Hepatocyte (in vitro differentiated cells): Measurements from ENCODE around the gene EXOC4. TPM values are rescaled to one million over a fixed set of nuclear protein-coding genes. Genes with fewer than 3 reads are reported as not detected.

ENCODE experiments used
- DNase-seq: peaks from one replicate; pipeline ENCODE4 v3.0.0-alpha.2; 2016; ENCODE audit warnings: low spot score
- H2AFZ ChIP-seq: fragments of 200-600 bp; sonication (generic); 2 replicates; pipeline ENCODE4 v1.6.0; 2016; ENCODE audit warnings: antibody characterized with exemption, mild to moderate bottlenecking
- H3K27ac ChIP-seq: fragments of 200-600 bp; sonication (generic); 2 replicates; pipeline ENCODE4 v1.5.1; 2016; ENCODE audit warnings: mild to moderate bottlenecking
- H3K27me3 ChIP-seq: fragments of 200-600 bp; sonication (generic); 2 replicates; pipeline ENCODE4 v1.6.1; 2016
- H3K36me3 ChIP-seq: fragments of 200-600 bp; sonication (generic); replicated peaks from 2 replicates; pipeline ENCODE4 v1.5.1; 2016; ENCODE audit warnings: low read depth; ENCODE audit not compliant: insufficient read depth
- H3K4me1 ChIP-seq: fragments of 200-600 bp; sonication (generic); 2 replicates; pipeline ENCODE4 v1.5.1; 2016; ENCODE audit warnings: mild to moderate bottlenecking, moderate library complexity; ENCODE audit not compliant: insufficient read depth
- H3K4me2 ChIP-seq: fragments of 200-600 bp; sonication (generic); 2 replicates; pipeline ENCODE4 v1.6.0; 2016
- H3K4me3 ChIP-seq: fragments of 200-600 bp; sonication (generic); 2 replicates; pipeline ENCODE4 v1.5.1; 2016; ENCODE audit warnings: mild to moderate bottlenecking
- H3K79me2 ChIP-seq: fragments of 200-600 bp; sonication (generic); 2 replicates; pipeline ENCODE4 v1.6.0; 2017; ENCODE audit warnings: mild to moderate bottlenecking
- H3K9me2 ChIP-seq: fragments of 200-600 bp; sonication (generic); replicated peaks from 2 replicates; pipeline ENCODE4 v1.6.0; 2017; ENCODE audit warnings: mild to moderate bottlenecking; ENCODE audit not compliant: insufficient read depth
- H3K9me3 ChIP-seq: fragments of 200-600 bp; sonication (generic); 2 replicates; pipeline ENCODE4 v1.5.1; 2016; ENCODE audit warnings: low read depth, mild to moderate bottlenecking
- H4K20me1 ChIP-seq: fragments of 200-600 bp; sonication (generic); 2 replicates; pipeline ENCODE4 v1.6.0; 2016; ENCODE audit warnings: mild to moderate bottlenecking; ENCODE audit not compliant: insufficient read depth, poor library complexity, severe bottlenecking
- EZH2 ChIP-seq: fragments of 200-600 bp; sonication (generic); IDR thresholded peaks from 2 replicates; pipeline ENCODE4 v1.6.1; 2016; ENCODE audit warnings: antibody characterized with exemption, mild to moderate bottlenecking, borderline replicate concordance
- EZH2phosphoT487 ChIP-seq: fragments of 200-600 bp; sonication (generic); IDR thresholded peaks from one replicate; pipeline ENCODE4 v1.6.1; 2018; ENCODE audit warnings: antibody characterized with exemption, mild to moderate bottlenecking, low read depth, moderate library complexity; ENCODE audit not compliant: unreplicated experiment, severe bottlenecking
- WGBS: methylation state at CpG from one replicate; pipeline ENCODE4 v1.1.6; 2016; ENCODE audit warnings: low lambda C conversion rate; ENCODE audit errors: missing lambda C conversion rate; 5-methylcytosine and 5-hydroxymethylcytosine counted together
- polyA plus RNA-seq: library from polyadenylated mRNA; unstranded; fragments of >200 nt; fragmentation: Nextera tagmentation; extraction: Ambion mirVana; gene quantifications from 2 replicates; pipeline ENCODE4 v1.2.1, GENCODE V29; 2016
- total RNA-seq: library from RNA; depleted of rRNA; stranded (reverse); fragments of >200 nt; gene quantifications from 2 replicates; pipeline ENCODE4 v1.2.3, GENCODE V29; 2014
- TF ChIP-seq, protein P1 (sequence below): fragments of 200-600 bp; sonication (generic); IDR thresholded peaks from 2 replicates; pipeline ENCODE4 v1.5.1; 2016; ENCODE audit warnings: antibody characterized with exemption, mild to moderate bottlenecking; ENCODE audit not compliant: poor library complexity

The EXOC4 gene
- total and polyA plus RNA-seq, 2 experiments from 2014 or later, result 34.8 to 56.1 TPM

DNA sequence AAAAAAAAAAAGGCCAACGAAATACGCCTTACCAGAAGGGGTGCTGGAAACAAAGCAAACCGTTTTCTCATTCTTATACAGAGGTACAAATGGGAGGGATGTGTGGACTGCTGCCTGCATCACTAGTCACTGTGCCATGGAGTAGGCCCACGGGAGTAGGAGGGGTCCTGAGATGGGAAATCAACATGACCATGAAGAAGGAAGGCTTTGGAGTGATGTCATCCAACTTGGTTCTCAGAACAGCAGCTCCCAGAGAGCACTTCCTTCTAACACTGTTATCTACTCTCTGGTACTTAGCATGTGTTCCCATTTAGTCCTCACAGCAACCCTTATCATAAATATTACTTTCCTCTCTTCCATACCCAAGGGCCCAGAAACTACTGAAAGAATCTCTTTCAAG lies 814.3 kb downstream of the EXOC4 start:
- H3K36me3 ChIP-seq, result no peaks in the 10 kb centered on the region

DNA sequence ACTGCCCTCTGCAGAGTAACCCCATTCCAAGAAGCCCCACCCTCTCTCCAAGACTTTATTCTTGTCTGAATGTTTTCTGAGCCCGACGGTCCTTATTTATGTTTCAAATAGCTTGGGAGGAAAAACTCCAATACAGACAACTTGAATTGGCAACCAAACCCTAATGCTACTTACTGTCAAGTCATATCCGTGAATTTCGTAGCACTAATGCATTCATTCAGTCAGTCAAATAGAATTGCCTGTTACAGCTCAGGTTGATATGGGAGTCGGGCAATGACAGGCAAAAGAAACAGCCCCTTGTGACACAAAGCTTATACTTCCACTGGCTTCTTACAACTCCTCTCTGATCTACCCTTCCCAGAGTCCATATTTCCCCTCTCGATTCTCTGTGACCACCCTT lies 815.8 kb downstream of the EXOC4 start:
- no peaks in the 10 kb centered on the region for H3K9me3 ChIP-seq
- no peaks in the 10 kb centered on the region for H4K20me1 ChIP-seq
- H2AFZ ChIP-seq, result no peak overlapping the region
- H3K27me3 ChIP-seq, result no peaks in the 10 kb centered on the region
- H3K79me2 ChIP-seq, result no peaks in the 10 kb centered on the region
- no peaks in the 10 kb centered on the region for H3K4me1 ChIP-seq
- no peak for DNase-seq
- TF ChIP-seq EZH2phosphoT487 (no peak), EZH2 (no peak)
- TF ChIP-seq, protein P1, sequence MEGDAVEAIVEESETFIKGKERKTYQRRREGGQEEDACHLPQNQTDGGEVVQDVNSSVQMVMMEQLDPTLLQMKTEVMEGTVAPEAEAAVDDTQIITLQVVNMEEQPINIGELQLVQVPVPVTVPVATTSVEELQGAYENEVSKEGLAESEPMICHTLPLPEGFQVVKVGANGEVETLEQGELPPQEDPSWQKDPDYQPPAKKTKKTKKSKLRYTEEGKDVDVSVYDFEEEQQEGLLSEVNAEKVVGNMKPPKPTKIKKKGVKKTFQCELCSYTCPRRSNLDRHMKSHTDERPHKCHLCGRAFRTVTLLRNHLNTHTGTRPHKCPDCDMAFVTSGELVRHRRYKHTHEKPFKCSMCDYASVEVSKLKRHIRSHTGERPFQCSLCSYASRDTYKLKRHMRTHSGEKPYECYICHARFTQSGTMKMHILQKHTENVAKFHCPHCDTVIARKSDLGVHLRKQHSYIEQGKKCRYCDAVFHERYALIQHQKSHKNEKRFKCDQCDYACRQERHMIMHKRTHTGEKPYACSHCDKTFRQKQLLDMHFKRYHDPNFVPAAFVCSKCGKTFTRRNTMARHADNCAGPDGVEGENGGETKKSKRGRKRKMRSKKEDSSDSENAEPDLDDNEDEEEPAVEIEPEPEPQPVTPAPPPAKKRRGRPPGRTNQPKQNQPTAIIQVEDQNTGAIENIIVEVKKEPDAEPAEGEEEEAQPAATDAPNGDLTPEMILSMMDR, result no peak
- WGBS, result 94% methylated on average over 6 of the region's 6 CpGs
- no peak overlapping the region for H3K4me3 ChIP-seq
- H3K4me2 ChIP-seq, result no peak overlapping the region
- no peaks in the 10 kb centered on the region for H3K9me2 ChIP-seq
- no peak overlapping the region for H3K27ac ChIP-seq
- no peaks in the 10 kb centered on the region for H3K36me3 ChIP-seq

More for the DNA sequence above, 814.3 kb downstream of the EXOC4 start:
- no peaks in the 10 kb centered on the region for H3K9me3 ChIP-seq
- whole genome bisulfite sequencing, result 46% methylated on average over 4 of the region's 4 CpGs
- no peaks in the 10 kb centered on the region for H3K79me2 ChIP-seq
- no peaks in the 10 kb centered on the region for H3K9me2 ChIP-seq
- H4K20me1 ChIP-seq, result no peaks in the 10 kb centered on the region
- no peaks in the 10 kb centered on the region for H3K4me1 ChIP-seq
- no peak for DNase-seq
- no peak overlapping the region for H3K27ac ChIP-seq
- TF ChIP-seq EZH2phosphoT487 (no peak), EZH2 (no peak)
- TF ChIP-seq, protein P1, result no peak
- no peaks in the 10 kb centered on the region for H3K27me3 ChIP-seq
- no peak overlapping the region for H3K4me3 ChIP-seq
- no peak overlapping the region for H3K4me2 ChIP-seq
- no peak overlapping the region for H2AFZ ChIP-seq

DNA sequence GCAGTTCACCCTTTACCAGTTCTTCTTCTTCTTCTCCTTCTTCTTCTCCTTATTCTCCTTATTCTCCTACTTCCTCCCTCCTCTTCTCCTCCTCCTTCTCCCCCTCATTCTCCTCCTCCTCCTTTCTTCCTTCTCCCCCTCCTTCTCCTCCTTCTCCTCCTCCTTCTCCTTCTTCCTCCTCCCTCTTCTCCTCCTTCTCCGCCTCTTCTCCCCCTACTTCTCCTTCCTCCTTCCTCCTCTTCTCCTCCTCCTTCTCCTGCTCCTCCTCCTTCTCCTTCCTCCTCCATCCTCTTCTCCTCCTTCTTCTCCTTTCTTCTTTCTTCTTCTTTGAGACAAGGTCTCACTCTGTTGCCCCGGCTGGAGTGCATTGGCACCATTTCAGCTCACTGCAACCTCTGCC lies 816.3 kb downstream of the EXOC4 start:
- H3K4me1 ChIP-seq, result no peaks in the 10 kb centered on the region
- no peak for DNase-seq
- no peaks in the 10 kb centered on the region for H3K79me2 ChIP-seq
- H3K9me3 ChIP-seq, result no peaks in the 10 kb centered on the region
- H3K4me2 ChIP-seq, result no peak overlapping the region
- no peak overlapping the region for H3K4me3 ChIP-seq
- TF ChIP-seq, protein P1, result no peak
- TF ChIP-seq EZH2phosphoT487 (no peak), EZH2 (no peak)
- no peaks in the 10 kb centered on the region for H4K20me1 ChIP-seq
- WGBS, result 75% methylated on average over 2 of the region's 2 CpGs
- no peak overlapping the region for H2AFZ ChIP-seq
- no peaks in the 10 kb centered on the region for H3K9me2 ChIP-seq
- H3K27ac ChIP-seq, result no peak overlapping the region
- H3K27me3 ChIP-seq, result no peaks in the 10 kb centered on the region
- no peaks in the 10 kb centered on the region for H3K36me3 ChIP-seq

DNA sequence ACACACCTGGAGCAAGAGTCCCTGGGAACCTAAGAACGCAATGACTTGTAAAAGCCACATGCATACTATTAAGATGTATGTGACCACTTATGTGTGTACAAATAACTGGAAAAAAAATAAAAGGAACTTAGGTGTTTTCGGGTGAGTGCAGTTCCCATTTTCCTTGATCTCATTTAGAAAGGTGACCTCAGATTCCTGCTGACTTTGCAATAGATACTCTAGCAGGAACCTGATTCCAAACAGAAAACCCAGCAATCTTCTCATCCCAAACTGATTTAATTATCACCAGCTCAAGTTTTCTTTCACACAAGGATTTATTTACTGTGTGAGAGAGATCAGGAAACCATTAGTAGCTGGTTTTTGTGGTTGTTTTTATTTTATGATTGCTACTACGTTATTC lies 817.8 kb downstream of the EXOC4 start:
- no peaks in the 10 kb centered on the region for H3K9me2 ChIP-seq
- H3K79me2 ChIP-seq, result no peaks in the 10 kb centered on the region
- no peak overlapping the region for H3K27ac ChIP-seq
- H3K4me1 ChIP-seq, result no peaks in the 10 kb centered on the region
- TF ChIP-seq EZH2 (no peak), EZH2phosphoT487 (no peak)
- TF ChIP-seq, protein P1, result no peak
- H2AFZ ChIP-seq, result no peak overlapping the region
- no peak overlapping the region for H3K4me3 ChIP-seq
- H3K36me3 ChIP-seq, result no peaks in the 10 kb centered on the region
- H3K27me3 ChIP-seq, result no peaks in the 10 kb centered on the region
- H3K9me3 ChIP-seq, result no peaks in the 10 kb centered on the region
- H3K4me2 ChIP-seq, result no peak overlapping the region
- WGBS, result 81% methylated on average over 3 of the region's 3 CpGs
- no peak for DNase-seq
- no peaks in the 10 kb centered on the region for H4K20me1 ChIP-seq
